Naive thymus-derived CD4-positive, alpha-beta T cell (primary cell): ENCODE data around the gene MTNR1B. TPM values are rescaled to one million over a fixed set of nuclear protein-coding genes. Genes with fewer than 3 reads are reported as not detected.

Experiments used
- ATAC-seq: fragments of 150-1000 bp; cut with Tn5 transposase; 2 replicates; pipeline ENCODE4 v1.10.0; 2021; ENCODE audit warnings: mild to moderate bottlenecking, moderate library complexity
- CTCF ChIA-PET: fragments of 350-600 bp; sonication (Branson Sonifier 250); formaldehyde crosslinking; loops from one replicate; lab custom pipeline; 2021; ENCODE audit warnings: antibody characterized with exemption; lab: Charles Lee
- POLR2A ChIA-PET: fragments of 350-600 bp; sonication (Branson Sonifier 250); formaldehyde crosslinking; loops from one replicate; lab custom pipeline; 2021; ENCODE audit warnings: antibody characterized with exemption, inconsistent platforms; lab: Charles Lee
- DNase-seq, 9 donors: peaks; one replicate each; pipeline versions ENCODE4 v3.0.0 to v3.0.0-alpha.2; 2020 to 2022; ENCODE audit warnings: mixed read lengths in 1 of 9
- H3K27ac ChIP-seq: one replicate; pipeline ENCODE4 v1.7.0; 2013; ENCODE audit warnings: mild to moderate bottlenecking, low read depth, low read length, moderate library complexity
- H3K27me3 ChIP-seq, 2 donors: one replicate each; pipeline ENCODE4 v1.7.0; 2013; ENCODE audit warnings: low read length in 2 of 2, mild to moderate bottlenecking in 2 of 2, moderate library complexity in 2 of 2; ENCODE audit not compliant: control insufficient read depth in 2 of 2, insufficient read depth in 2 of 2
- H3K36me3 ChIP-seq, 3 experiments: 1 replicate in 2 of 3; 2 replicates in 1 of 3; pipeline ENCODE4 v1.7.0; 2013; ENCODE audit warnings: low read length in 3 of 3, mild to moderate bottlenecking in 3 of 3, moderate library complexity in 1 of 3; ENCODE audit not compliant: insufficient read depth in 3 of 3, control insufficient read depth in 2 of 3
- H3K4me1 ChIP-seq, 2 donors: one replicate each; pipeline ENCODE4 v1.7.0; 2013; ENCODE audit warnings: low read length in 2 of 2, mild to moderate bottlenecking in 2 of 2, moderate library complexity in 1 of 2; ENCODE audit not compliant: control insufficient read depth in 2 of 2, insufficient read depth in 2 of 2
- H3K4me3 ChIP-seq: 2 replicates; pipeline ENCODE4 v1.7.0; 2013; ENCODE audit warnings: mild to moderate bottlenecking, low read length
- H3K9me3 ChIP-seq, 3 experiments: 1 replicate in 2 of 3; 2 replicates in 1 of 3; pipeline ENCODE4 v1.7.0; 2013; ENCODE audit warnings: low read length in 3 of 3; ENCODE audit not compliant: control insufficient read depth in 2 of 3
- H3K27ac Mint-ChIP-seq, 9 donors: one replicate each; pipeline ENCODE4 v1.8.0; 2020 to 2022; ENCODE audit warnings: mixed read lengths in 9 of 9, mild to moderate bottlenecking in 8 of 9, moderate library complexity in 5 of 9, inconsistent platforms in 2 of 9
- H3K27me3 Mint-ChIP-seq, 5 donors: one replicate each; pipeline ENCODE4 v1.8.0; 2021 to 2022; ENCODE audit warnings: mixed read lengths in 5 of 5, mild to moderate bottlenecking in 1 of 5
- H3K36me3 Mint-ChIP-seq, 5 donors: one replicate each; pipeline ENCODE4 v1.8.0; 2020 to 2022; ENCODE audit warnings: mixed read lengths in 5 of 5, mild to moderate bottlenecking in 3 of 5, inconsistent platforms in 1 of 5
- H3K4me1 Mint-ChIP-seq, 7 donors: one replicate each; pipeline ENCODE4 v1.8.0; 2020 to 2022; ENCODE audit warnings: mixed read lengths in 7 of 7, mild to moderate bottlenecking in 3 of 7, inconsistent platforms in 1 of 7
- H3K4me3 Mint-ChIP-seq, 10 donors: one replicate each; pipeline ENCODE4 v1.8.0; 2020 to 2022; ENCODE audit warnings: mild to moderate bottlenecking in 10 of 10, mixed read lengths in 10 of 10, moderate library complexity in 6 of 10, inconsistent platforms in 2 of 10
- H3K9me3 Mint-ChIP-seq, 11 donors: one replicate each; pipeline ENCODE4 v1.8.0; 2020 to 2022; ENCODE audit warnings: mixed read lengths in 11 of 11, mild to moderate bottlenecking in 4 of 11, inconsistent platforms in 1 of 11, moderate library complexity in 1 of 11
- intact Hi-C, 2 donors: fragments of 100-400 bp; cut with micrococcal nuclease; formaldehyde crosslinking; loops; one replicate each; pipeline ENCODE4 v1.15.1; 2023
- polyA plus RNA-seq, 2 donors: library from polyadenylated mRNA; unstranded; fragments of 300-500 nt; fragmentation: Illumina TruSeq; gene quantifications; one replicate each; pipeline ENCODE4 v1.2.3, GENCODE V29; 2021
- total RNA-seq, 6 experiments: library from RNA in 5 of 6; stranded (reverse) in 5 of 6; gene quantifications; 1 replicate in 5 of 6; 2 replicates in 1 of 6; pipeline ENCODE4 v1.2.3 and lab custom pipeline; 2021 to 2026

Gene MTNR1B
- total and polyA plus RNA-seq, 7 experiments from 2014 or later: not detected

DNA sequence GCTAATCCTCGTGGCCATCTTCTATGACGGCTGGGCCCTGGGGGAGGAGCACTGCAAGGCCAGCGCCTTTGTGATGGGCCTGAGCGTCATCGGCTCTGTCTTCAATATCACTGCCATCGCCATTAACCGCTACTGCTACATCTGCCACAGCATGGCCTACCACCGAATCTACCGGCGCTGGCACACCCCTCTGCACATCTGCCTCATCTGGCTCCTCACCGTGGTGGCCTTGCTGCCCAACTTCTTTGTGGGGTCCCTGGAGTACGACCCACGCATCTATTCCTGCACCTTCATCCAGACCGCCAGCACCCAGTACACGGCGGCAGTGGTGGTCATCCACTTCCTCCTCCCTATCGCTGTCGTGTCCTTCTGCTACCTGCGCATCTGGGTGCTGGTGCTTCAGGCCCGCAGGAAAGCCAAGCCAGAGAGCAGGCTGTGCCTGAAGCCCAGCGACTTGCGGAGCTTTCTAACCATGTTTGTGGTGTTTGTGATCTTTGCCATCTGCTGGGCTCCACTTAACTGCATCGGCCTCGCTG lies 12.1 kb downstream of the MTNR1B start:
- Histone ChIP-seq H3K4me3 (no peak overlapping the region), H3K27me3 (no peaks in the 10 kb centered on the region), H3K9me3 (no peaks in the 10 kb centered on the region), H3K36me3 (no peaks in the 10 kb centered on the region), H3K27ac (no peak overlapping the region), H3K4me1 (no peaks in the 10 kb centered on the region)
- CTCF ChIA-PET: no interaction called here
- POLR2A ChIA-PET: no interaction called here
- H3K9me3 Mint-ChIP-seq: peaks cover 0 to 8% (median 0%) of the 10 kb centered on the region in 11 donors
- H3K27me3 Mint-ChIP-seq: peaks cover 0 to 20% (median 0%) of the 10 kb centered on the region in 5 donors
- DNase-seq: no peak
- H3K4me1 Mint-ChIP-seq: no peaks in the 10 kb centered on the region
- no peak for ATAC-seq
- intact Hi-C loops: no loop called here
- H3K27ac Mint-ChIP-seq: no peak overlapping the region
- no peaks in the 10 kb centered on the region for H3K36me3 Mint-ChIP-seq
- no peak overlapping the region for H3K4me3 Mint-ChIP-seq

DNA sequence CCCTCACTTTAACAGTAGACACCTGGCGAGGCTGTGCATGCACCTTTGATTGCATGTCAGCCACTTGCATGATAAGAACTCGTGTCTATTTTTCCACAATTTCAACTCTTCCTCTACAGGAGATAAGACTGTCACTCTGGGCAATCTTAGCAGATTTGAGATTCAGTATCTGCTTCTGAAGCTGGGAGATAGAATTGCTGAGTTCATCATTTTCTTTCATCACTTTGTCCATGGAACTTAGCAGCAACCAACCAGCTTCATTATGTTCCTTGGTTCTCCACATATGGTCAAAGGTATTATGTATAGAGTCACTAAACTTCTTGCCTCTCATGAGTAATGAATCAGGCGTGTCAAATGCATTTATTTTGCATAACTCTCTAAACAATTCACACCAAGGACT lies 17.1 kb downstream of the MTNR1B start:
- no peak overlapping the region for H3K4me3 Mint-ChIP-seq
- intact Hi-C loops: no loop called here
- CTCF ChIA-PET: no interaction called here

DNA sequence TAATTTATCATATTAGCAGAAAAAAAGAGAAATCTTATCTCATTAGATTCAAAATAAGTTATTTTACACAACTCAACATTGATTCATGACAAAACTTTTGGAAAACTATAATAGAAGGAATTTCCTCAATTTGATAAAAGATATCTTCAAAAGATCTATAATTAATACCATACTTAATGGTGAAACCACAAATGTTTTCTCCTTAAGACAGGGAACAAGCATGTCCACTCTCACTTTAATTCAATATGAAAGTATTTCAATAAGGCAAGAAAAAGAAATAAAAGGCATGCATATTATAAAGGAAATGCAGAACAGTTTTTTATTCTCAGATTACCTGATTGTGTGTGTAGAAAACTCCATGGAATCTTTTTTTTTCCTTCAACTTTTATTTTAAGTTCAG lies 23.6 kb downstream of the MTNR1B start:
- no peak overlapping the region for H3K27ac ChIP-seq
- ATAC-seq (no peak), DNase-seq (no peak)
- no peak overlapping the region for H3K27ac Mint-ChIP-seq
- no peak overlapping the region for H3K4me3 Mint-ChIP-seq
- no peaks in the 10 kb centered on the region for H3K36me3 Mint-ChIP-seq
- CTCF ChIA-PET: no interaction called here
- H3K4me3 ChIP-seq: no peak overlapping the region
- intact Hi-C loops: no loop called here
- peaks cover 3 to 17% (median 6%) of the 10 kb centered on the region in 11 donors for H3K9me3 Mint-ChIP-seq
- no peaks in the 10 kb centered on the region for H3K9me3 ChIP-seq
- no peaks in the 10 kb centered on the region for H3K4me1 Mint-ChIP-seq
- peaks cover 0 to 3% of the 10 kb centered on the region in 2 donors for H3K27me3 ChIP-seq
- no peaks in the 10 kb centered on the region for H3K36me3 ChIP-seq
- POLR2A ChIA-PET: no interaction called here
- H3K4me1 ChIP-seq: no peaks in the 10 kb centered on the region
- peaks cover 2 to 10% (median 6%) of the 10 kb centered on the region in 5 donors for H3K27me3 Mint-ChIP-seq

More for the DNA sequence above, 17.1 kb downstream of the MTNR1B start:
- H3K4me3 ChIP-seq: no peak overlapping the region
- H3K36me3 ChIP-seq: no peaks in the 10 kb centered on the region
- Mint-ChIP-seq H3K36me3 (no peaks in the 10 kb centered on the region), H3K9me3 (peaks cover 1 to 20% (median 7%) of the 10 kb centered on the region in 11 donors), H3K4me1 (no peaks in the 10 kb centered on the region), H3K27me3 (peaks cover 0 to 12% (median 6%) of the 10 kb centered on the region in 5 donors), H3K27ac (no peak overlapping the region)
- peaks cover 0 to 3% of the 10 kb centered on the region in 2 donors for H3K27me3 ChIP-seq
- DNase-seq: no peak
- POLR2A ChIA-PET: no interaction called here
- H3K4me1 ChIP-seq: no peaks in the 10 kb centered on the region
- no peaks in the 10 kb centered on the region for H3K9me3 ChIP-seq
- no peak overlapping the region for H3K27ac ChIP-seq
- ATAC-seq: no peak

DNA sequence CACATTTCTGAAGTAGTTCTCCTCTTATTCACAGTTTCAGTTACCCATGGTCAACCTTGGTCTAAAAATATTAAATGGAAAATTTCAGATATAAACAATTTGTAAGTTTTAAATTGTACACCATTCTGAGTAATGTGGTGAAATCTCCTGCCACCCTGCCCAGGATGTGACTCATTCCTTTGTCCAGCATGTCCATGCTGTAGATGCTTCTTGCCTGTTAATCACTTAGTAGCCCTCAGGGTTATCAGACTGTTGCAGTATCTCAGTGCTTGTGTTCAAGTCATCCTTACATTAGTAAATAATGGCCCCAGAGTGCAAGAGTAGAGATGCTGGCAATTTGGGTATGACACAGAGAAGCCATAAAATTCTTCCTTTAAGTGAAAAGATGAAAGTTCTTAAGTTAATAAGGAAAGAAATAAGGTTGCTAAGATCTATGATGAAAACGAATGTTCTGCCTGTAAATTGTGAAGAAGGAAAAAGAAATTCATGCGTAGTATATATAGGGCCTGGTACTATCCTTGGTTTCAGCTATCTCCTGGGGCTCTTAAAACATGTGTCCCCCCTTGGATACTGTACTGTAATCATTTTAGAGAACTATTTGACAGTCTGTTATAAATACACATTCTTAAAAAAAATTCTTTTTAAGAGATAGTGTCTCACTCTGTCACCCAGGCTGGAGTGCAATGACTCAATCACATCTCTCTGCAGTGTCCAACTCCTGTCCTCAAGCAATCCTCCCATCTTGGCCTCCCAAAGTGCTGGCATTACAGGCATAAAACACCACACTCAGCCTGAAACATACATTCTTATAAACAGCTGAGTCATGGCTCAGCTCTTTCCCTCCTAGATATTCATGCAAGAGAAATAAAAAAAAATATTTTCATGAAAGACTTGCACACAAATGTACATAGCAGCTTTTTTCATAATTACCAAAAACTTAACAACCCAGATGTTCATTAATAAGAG lies 31.3 kb downstream of the MTNR1B start:
- Histone ChIP-seq H3K36me3 (no peaks in the 10 kb centered on the region), H3K27ac (no peak overlapping the region), H3K9me3 (no peaks in the 10 kb centered on the region), H3K27me3 (no peaks in the 10 kb centered on the region), H3K4me3 (no peak overlapping the region), H3K4me1 (no peaks in the 10 kb centered on the region)
- ATAC-seq (no peak), DNase-seq (no peak)
- Mint-ChIP-seq H3K27me3 (peaks cover 0 to 7% (median 4%) of the 10 kb centered on the region in 5 donors), H3K27ac (no peak overlapping the region), H3K4me1 (no peaks in the 10 kb centered on the region), H3K4me3 (no peak overlapping the region), H3K36me3 (no peaks in the 10 kb centered on the region), H3K9me3 (peaks cover 0 to 12% (median 5%) of the 10 kb centered on the region in 11 donors)
- POLR2A ChIA-PET: no interaction called here
- intact Hi-C loops: no loop called here
- CTCF ChIA-PET: no interaction called here

DNA sequence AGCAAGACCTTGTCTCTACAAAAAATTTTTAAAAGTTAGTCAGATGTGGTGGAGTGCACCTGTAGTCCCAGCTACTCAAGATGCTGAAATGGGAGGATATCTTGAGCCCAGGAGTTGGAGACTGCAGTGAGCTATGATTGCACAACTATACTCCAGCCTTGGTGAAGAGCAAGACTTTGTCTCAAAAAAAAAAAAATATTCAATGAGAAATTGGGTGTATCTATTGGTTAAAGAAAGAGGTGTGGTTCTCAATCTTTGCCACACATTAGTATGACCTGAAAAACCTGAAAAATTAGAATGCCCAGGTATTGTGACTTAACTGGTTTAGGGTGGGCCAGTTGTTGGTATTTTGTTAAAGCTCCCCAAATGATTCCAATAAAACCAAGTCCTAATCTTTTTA lies 32.4 kb downstream of the MTNR1B start:
- Histone ChIP-seq H3K36me3 (no peaks in the 10 kb centered on the region), H3K4me3 (no peak overlapping the region), H3K9me3 (no peaks in the 10 kb centered on the region), H3K27me3 (no peaks in the 10 kb centered on the region), H3K4me1 (no peaks in the 10 kb centered on the region), H3K27ac (no peak overlapping the region)
- Mint-ChIP-seq H3K4me1 (no peaks in the 10 kb centered on the region), H3K4me3 (no peak overlapping the region), H3K9me3 (peaks cover 0 to 21% (median 5%) of the 10 kb centered on the region in 11 donors), H3K36me3 (no peaks in the 10 kb centered on the region), H3K27ac (no peak overlapping the region), H3K27me3 (peaks cover 0 to 7% (median 4%) of the 10 kb centered on the region in 5 donors)
- intact Hi-C loops: no loop called here
- ChIA-PET POLR2A (no interaction called here), CTCF (no interaction called here)
- no peak for DNase-seq
- ATAC-seq: no peak

DNA sequence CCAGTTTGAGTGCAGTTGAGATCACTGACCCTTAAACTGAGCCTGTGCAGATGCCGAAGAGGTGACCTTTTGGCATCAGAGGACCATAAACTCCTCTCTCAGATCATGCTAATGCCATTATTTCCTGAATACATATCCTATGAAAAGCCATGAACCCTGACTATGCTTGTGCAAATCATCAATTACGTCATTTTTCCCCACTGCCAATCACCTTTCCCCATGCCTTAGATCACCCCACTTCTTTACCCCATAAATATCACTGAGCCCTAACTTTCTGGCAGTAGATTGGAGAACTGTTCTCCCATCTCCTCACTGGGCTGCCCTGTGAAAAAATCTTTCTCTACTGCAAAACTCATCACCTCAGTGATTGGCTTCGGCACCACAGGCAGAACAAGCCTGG lies 32.9 kb downstream of the MTNR1B start:
- POLR2A ChIA-PET: no interaction called here

More for the DNA sequence above, 32.9 kb downstream of the MTNR1B start:
- Mint-ChIP-seq H3K4me1 (no peaks in the 10 kb centered on the region), H3K9me3 (peaks cover 0 to 21% (median 5%) of the 10 kb centered on the region in 11 donors), H3K36me3 (no peaks in the 10 kb centered on the region), H3K4me3 (no peak overlapping the region), H3K27me3 (peaks cover 0 to 7% (median 4%) of the 10 kb centered on the region in 5 donors), H3K27ac (no peak overlapping the region)
- Histone ChIP-seq H3K4me1 (no peaks in the 10 kb centered on the region), H3K36me3 (no peaks in the 10 kb centered on the region), H3K4me3 (no peak overlapping the region), H3K27ac (no peak overlapping the region), H3K27me3 (no peaks in the 10 kb centered on the region), H3K9me3 (no peaks in the 10 kb centered on the region)
- CTCF ChIA-PET: no interaction called here
- ATAC-seq: no peak
- intact Hi-C loops: no loop called here
- DNase-seq: no peak
